CD1c-positive myeloid dendritic cell (primary cell): Measurements from ENCODE around the gene TPK1.

Experiments
- DNase-seq: peaks from one replicate; pipeline ENCODE4 v3.0.0-alpha.2; 2016; ENCODE audit errors: extremely low spot score

Gene TPK1

DNA sequence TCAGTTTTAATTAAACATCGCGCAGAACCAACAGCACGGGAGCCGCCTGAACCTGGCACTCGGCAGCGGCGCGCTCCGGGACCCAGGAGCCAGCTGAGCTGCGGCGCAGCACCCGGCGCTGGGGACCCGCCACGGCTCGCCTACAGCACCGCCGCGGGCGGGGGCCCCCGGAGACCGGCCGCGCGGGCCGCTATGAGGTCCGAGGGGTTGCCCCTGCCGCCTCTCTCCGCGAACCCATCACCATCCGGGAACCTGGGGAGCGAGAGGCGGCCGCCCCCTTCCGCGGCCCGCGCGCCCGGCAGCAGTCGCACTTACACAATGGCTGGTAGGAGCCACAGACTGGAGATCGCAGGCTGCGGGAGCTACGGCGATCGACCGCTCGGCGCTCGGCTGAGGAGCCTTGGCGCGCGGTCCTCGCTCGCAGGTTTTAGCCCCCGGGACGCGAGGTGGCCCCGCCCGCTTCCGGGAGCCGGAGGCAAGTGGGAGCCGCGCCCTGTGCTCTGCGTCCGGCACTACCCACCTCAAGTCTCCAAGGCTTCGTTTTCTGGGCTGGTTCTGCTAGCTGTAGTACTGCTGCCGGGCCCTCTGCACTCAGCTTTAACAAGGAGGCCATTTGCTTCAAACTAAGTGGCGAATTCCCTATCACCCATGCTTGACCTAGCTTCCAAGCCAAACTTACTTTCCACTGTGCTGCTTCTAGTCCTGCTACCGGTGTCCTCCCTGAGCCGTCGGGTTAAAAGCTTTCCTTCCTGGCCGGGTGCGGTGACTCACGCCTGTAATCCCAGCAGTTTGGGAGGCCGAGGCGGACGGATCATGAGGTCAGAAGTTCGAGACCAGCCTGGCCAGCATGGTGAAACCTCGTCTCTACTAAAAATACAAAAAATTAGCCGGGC is at the start of gene TPK1:
TSS of gene TPK1 (minus strand) at position 402 of the 893 bp plus-strand sequence. CDS start 451 bp downstream, outside the sequence.
- peak; percentile 96 for DNase-seq

GRCh38 chr7:144885478-144885877 is 49.6 kb upstream of the TPK1 start:
- DNase-seq: no peak

DNA sequence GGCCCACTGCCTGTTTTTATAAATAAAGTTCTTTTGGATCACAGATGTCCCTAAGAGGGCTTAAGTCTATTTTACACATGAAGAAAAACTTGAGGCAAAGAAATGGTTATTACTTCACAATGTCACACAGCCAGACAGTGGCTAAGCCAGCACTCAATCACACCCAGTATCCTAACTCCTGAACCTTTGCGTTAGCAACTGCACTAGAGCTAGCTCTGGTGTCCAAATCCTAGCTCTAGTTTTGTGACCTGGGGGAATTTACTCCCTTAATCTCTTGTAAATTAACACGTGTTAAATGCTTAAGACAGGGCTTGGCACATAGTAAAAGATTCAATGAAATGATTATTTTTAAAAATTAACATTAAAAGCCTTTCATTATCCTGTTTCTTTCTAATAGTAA is 49.0 kb upstream of the TPK1 start:
- DNase-seq: no peak

DNA sequence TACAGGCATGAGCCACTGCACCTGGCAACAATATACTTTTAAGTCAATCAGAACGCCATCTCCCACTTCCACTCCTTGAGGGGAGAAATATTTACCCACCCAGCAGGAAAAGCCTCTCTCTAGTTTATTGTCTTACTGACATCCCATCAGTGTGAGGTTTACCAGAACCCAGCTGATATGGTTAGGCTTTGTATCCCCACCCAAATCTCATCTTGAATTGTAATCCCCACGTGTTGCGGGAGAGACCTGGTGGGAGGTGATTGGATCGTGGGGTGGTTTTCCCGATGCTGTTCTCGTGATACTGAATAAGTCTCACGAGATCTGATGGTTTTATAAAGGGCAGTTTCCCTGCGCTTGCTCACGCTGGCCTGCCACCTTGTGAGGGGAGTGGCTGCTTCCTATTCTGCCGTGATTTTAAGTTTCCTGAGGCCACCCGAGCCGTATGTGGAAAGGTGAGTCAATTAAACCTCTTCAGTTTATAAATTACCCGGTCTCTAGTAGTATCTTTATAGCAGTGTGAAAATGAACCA is 37.5 kb upstream of the TPK1 start:
- no peak for DNase-seq

DNA sequence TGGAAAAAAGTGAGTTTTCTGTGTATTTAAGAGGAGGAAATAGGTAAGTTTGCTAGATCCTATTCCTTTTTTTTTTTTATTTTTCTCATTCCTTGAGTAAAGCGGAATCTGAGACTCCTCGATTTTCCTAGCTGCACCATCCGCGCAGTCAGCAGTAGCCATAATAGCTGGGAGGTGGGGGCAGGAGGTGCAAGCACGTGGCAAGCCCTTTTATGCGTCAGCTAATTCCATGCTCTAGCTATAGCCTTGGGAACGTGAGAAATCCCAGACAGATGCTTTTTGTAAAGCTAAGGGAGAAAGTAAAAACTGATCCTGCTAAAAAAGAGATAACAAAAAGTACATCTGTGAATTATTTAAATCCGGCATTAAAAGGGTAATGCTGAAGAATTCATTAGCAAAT is 33.2 kb upstream of the TPK1 start:
- no peak for DNase-seq

DNA sequence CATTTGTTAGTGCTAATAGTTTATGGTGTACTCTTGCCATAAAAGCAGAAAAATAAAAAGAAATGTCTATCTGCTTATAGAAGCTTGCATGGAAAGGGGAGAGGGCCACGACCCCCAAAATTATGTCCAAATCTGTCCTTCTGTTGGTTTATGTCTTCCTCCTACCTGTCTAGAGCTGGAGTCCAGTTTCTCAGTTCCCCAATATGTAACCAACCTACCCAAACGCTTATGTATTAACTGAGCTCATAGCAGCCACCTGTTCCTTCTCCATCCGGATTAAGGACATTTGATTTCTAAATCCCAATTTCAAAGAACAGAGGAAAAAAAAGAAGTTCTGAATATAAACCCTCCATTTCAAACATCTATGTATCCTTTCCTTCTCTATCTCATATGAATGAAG is 30.3 kb upstream of the TPK1 start:
- DNase-seq: no peak

DNA sequence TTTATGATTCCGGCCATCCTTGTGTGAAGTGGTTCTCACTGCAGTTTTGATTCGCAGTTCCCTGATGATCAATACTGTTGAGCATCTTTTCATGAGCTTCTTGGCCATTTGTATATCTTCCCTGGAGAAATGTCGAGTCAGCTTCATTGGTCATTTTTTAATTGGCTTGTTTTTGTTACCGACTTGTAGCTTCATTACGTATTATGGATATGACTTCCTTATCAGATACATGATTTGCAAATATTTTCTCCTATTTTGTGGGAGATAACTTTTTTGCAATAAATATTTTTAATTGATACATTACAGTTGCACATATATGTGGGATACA is 27.4 kb upstream of the TPK1 start:
- no peak for DNase-seq

DNA sequence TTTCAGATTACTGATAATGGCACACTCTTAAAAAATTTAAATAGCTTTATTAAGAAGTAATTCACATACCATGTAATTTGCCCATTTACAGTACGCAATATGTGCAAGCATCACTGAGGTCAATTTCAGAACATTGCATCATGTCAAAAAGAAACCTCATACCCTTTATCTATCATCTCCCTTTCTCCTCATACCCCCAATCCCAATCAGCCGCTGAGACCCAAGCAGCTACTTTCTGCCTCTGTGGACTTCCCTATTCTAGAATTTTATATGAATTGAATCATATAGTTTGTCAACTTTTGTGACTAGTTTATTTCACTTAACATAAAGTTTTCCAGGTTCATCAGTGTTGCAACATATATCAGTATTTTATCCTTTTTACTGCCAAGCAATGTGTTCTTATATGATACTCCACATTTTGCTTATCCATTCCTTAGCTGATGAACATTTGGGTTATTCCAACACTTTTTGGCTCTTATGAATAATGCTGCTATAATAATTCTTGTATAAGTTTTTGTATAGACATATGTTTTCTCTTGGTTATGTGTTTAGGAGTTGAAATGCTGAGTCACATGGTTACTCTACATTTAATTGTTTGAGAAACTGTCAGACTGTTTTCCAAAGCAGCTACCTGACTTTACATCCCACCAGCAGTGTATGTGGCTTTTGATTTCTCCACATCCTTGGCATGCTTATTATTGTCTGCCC is 26.9 kb upstream of the TPK1 start:
- DNase-seq: no peak

- DNase-seq: no peak
Observed at GRCh38 chr7:144859739-144860138, 23.9 kb upstream of the TPK1 start.

DNA sequence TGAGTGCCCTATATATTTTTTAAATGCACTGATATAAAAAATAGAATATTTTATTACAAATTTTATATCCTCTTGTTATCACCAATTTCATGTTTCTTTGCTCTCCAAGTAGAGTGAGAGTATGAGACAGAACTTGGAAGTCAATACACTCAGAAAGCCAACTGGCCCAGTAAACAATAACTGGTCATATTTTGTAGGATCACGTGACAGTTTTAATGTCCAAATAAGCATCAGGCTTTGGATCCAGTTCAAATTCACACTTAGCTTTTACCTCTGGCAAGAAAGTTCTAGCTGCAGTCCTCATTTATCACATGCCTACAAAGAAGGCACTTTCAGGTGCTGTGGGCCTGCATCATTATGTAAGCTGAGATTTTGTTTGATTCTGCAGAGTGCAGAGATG is 21.6 kb upstream of the TPK1 start:
- DNase-seq: no peak

- DNase-seq: peak; percentile 11
Observed at GRCh38 chr7:144854839-144855424, 19.1 kb upstream of the TPK1 start.

GRCh38 chr7:144853542-144853941 is 17.7 kb upstream of the TPK1 start:
- DNase-seq: no peak

DNA sequence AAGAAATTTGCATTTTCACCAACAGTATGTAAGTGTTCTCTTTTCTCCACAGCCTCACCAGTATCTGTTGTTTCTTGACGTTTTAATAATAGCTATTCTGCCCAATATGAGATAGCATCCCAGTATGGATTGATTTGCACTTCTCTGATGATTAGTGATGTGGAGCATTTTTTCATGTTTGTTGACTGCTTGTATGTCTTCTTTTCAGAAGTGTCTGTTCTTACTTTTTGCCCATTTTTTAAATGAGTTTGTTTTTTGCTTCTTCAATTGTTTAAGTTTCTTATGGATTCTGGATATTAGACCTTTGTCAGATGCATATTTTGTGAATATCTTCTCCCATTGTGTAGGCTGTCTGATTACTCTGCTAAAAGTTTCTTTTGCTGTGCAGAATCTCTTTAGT is 12.2 kb upstream of the TPK1 start:
- no peak for DNase-seq

- peak; percentile 93 for DNase-seq
Observed at GRCh38 chr7:144842377-144842851, 6.6 kb upstream of the TPK1 start.

- no peak for DNase-seq
Observed at GRCh38 chr7:144836545-144836842, 641 bp upstream of the TPK1 start.

DNA sequence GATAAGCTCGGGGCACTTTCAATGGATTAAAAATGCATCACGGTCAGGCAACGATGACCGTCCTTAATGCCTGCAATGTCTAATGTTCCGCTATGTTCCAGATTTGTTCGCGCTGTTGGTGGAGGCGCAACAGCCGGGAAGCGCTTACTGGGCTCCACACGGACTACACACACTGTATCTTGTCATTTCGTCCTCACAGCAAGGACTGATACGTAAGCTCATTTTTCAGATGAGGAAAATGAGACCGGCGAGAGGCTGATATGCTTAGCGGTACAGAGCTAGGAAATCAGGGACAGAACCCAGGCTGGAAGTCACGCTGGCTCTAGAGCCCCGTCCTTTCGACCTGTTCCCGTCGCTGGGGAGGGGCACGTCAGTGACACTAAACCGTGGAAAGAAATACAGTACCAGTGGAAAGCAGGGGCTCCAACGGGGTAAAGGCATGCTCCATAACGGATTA is 670 bp downstream of the TPK1 start:
- DNase-seq: no peak

DNA sequence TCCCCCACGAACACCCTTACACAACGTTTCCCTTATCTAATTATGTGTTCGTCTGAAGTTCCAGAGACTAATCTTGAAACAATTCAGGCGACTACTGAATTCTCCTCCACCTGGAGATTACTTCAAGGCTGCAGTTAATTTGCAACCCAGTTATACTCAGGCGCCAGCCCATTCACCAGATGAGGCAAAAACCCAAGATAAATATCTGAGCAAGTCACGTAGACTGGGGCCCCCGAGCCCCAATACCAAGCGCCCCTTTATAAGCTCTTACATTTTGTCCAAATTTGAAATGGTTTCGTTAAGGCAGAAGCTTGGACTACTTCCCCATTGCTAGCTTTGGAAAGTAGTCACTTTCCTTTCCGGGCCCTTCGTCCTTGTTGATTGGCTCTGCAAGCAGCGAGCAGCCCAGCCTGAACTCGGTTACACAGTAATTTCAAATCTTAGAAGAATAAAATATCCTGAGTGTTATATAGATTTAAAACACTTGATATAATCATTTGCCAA is 1.2 kb downstream of the TPK1 start:
- DNase-seq: peak; percentile 79

DNA sequence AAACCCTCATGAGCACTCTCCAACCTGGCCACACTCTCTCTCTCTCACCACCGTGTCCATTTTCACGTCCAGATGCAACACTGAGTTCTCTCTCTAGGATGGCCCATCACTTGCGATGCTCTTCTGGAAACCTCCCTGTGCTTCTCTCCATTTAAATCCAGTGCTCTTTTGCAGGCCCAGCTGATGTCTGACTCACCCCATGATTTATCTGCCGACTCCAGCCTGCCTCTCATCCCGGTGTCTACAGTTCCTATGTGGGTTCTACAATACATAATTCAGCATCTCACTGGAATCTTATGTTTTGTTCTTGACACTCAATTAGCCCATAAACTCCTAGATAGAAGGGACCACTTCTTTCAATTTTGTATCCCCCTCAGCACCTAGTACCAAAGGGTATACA is 5.0 kb downstream of the TPK1 start:
- no peak for DNase-seq

- peak; percentile 25 for DNase-seq
Observed at GRCh38 chr7:144830024-144830785, 5.6 kb downstream of the TPK1 start.

GRCh38 chr7:144827621-144828020 is 8.2 kb downstream of the TPK1 start:
- no peak for DNase-seq

- no peak for DNase-seq
Observed at GRCh38 chr7:144826208-144826607, 9.6 kb downstream of the TPK1 start.

GRCh38 chr7:144824360-144824759 is 11.5 kb downstream of the TPK1 start:
- no peak for DNase-seq
